Activated CD4-positive, alpha-beta T cell treated with anti-CD3 and anti-CD28 coated beads for 1 hour (primary cell): ENCODE results near the gene LRRC37A3.
"Not testable (repeated sequence)": the region's sequence is repeated elsewhere in the genome, so short reads cannot be mapped to it uniquely, and the experiment has no call there.

ENCODE experiments used
- DNase-seq: peaks from one replicate; pipeline ENCODE4 v3.0.0-alpha.2; 2020

The LRRC37A3 gene

DNA sequence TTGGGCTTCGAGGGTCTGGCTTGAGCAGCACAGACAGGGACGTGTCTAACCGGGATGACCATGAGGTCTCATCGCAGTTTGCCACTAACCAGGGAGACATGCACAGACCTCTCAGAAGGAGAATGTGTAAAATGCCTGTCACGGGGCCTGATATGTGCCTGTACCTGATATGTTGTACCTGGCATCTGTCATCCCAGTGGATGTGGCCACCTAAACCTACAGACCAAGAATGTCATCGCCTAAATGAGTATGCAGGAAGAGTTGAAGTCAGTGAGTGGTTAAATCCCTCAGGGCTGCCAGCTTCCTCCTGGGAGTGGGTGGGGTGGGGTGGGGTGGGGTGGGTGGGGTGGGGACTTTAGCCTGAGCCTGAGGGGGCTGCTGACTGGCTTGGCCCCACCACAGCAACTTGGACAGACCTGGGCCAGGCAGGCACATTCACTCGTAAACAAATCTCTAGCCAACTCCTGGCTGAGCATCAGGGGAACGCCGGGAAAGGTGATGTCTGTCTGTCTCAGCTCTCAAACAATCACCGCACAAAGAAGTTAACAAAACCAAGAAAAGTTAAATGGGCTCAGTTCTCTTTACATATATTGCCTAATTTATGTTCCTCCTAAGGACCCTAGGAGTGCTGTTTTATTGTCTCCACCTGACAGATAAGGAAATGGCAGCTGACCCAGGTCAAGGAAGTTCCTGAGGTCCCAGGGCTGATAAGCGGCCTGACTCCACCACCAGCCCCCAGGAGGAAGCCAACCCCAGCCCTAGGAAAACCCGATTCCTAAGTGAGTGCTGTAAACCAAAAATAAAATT is 89.3 kb downstream of the LRRC37A3 start:
- not testable (repeated sequence) for DNase-seq

- not testable (repeated sequence) for DNase-seq
These were observed 90.2 kb downstream of the LRRC37A3 start for GRCh38 chr17:64829068-64829467.

DNA sequence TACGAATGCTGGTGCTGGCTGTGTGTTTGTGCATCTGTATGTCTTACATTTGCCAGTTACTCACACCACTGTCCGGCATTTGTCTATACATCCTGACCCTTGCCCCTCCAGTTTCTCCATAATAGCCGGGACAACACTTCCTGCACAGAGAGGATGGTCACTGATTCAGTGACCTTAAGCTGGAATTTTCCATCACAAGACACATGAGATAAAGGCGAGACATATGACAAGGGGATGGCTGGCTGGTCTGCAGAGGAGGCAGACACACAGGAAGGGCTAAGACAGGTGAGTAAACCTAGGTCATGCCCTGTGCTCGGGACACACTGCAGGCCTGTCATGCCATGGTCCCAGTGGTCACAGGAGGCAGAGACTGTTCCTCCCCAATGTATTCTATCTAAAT is 100.4 kb downstream of the LRRC37A3 start:
- DNase-seq = not testable (repeated sequence)

DNA sequence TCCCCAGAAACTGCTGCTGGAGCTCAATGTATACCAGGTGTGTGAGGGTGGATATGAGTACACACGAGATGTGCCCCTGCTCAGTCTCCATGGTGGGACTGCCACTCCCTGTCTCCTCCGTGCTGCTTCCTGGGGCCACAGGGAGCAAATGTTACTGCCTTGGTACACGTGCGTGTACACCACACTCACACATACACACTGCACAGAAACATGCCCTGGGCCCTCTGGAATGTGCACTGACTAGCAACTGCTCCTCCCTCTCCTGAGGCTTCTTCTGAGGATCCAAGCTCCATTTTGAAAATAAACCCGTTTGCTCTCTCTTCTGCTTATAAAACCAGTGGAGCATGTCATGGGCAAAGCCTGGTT is 103.5 kb downstream of the LRRC37A3 start:
- not testable (repeated sequence) for DNase-seq

DNA sequence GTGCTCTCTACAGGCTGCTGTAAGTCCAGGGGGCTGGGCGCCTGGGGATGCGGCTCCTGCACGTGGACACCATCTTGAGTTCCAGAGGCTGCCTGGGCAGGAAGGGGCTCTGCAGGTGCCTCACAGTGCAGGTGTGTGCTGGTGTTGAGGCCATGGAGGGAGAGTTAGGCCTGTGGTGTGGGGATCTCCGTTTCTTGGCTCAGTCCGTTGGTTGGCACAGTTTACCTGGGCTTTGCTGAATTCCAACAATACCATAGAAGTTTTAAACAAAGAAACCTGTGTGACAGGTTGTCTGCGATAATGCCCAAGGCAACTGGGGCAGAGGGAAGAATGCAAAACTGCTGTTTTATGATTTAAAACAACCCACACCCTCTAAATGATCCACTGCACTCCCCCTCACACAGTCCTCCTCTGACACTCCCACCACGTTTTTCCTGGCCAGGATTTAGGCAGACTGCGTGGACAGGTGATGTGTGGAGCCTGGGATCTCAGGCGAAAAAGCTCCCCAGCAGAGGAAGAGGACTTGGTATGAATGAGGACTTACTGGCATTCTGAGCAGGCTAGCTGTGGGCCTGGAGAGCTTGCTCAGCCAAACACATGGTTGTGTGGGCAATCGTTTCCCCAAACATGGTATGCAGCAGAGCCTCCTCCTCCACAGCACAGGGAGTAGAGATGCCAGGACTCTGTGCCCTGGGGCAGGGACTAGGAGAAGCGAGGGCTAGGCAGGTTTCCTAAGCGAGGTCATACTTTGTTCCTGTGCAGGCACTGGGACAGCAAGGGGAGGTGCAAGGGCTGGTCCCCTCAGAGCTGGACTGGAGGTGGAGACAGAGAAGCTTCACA is 104.1 kb downstream of the LRRC37A3 start:
- not testable (repeated sequence) for DNase-seq

GRCh38 chr17:64808178-64808977 is 110.9 kb downstream of the LRRC37A3 start:
- DNase-seq = peak; percentile 35
